NCI-H1105 treated with DMSO at 0.1 percent for 48 hours (cell line): ENCODE results near the gene SLC25A45.
"Not testable (repeated sequence)": the region's sequence is repeated elsewhere in the genome, so short reads cannot be mapped to it uniquely, and the experiment has no call there.

Experiments
- DNase-seq: peaks from one replicate; lab custom pipeline; 2025; lab: John Stamatoyannopoulos, UW

The SLC25A45 gene

GRCh38 chr11:65357856-65358356, 24.5 kb downstream of the SLC25A45 start:
- DNase-seq: no peak

DNA sequence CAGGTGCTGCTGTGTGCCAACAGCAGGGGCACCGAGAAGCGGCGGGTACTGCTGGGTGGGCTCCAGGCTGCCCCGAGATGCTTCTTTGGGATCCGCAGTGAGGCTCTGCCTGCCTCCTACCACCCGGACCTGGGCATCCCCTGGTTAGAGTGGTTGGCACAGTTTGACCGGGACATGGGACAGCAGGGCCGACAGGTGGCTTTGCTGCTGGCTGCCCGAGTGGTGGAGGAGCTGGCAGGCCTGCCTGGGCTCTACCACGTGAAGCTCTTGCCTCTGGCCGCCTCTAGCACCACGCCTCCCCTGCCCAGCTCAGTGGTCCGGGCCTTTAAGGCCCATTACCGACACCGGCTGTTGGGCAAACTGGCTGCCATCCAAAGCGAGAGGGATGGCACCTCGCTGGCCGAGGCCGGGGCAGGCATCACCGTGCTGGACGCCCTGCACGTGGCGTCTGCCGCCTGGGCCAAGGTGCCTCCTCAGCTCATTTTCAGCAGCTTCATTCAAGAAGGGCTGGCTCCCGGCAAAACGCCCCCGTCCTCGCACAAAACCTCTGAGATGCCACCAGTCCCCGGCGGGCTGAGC, 26.0 kb downstream of the SLC25A45 start:
- DNase-seq: no peak

- DNase-seq: no peak
These were observed 26.6 kb downstream of the SLC25A45 start for GRCh38 chr11:65355776-65356393.

DNA sequence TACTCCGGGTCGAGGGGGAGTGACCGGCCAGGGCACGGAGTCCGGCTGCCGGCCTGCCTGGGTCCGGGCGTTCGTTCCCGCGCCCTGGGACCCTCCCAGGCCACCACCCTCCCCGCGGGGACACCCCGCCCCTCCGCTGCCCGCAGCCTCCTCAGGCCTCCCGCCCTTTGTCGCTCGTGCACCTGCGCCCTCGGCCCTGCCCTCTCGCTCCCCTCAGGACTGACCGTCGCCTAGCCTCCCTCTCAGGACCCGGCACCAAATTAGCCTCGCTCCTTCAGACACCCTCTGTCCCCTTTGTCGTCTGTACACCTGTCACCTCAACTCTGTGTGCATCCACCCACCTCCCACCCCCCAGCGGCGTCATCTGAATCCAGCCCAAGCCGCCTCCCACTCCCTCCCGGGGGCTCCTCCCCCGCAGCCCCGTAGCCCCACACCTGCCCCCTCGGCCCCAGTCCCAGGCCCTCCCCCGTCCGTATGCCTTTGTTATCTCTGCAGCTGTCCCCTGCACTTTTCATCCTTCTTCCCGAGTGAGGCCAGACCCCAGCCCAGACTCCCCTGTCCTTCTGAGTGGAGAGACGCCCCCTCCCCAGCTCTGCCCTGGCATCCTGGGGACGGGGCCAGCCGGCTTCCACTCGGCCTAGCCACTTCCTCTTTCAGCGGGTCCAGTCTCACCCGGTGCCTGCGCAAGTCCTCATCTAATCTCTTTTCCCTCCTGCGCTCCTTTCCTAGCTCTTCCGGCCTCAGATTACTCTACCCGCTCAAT, 27.3 kb downstream of the SLC25A45 start:
- DNase-seq: peak; percentile 75

DNA sequence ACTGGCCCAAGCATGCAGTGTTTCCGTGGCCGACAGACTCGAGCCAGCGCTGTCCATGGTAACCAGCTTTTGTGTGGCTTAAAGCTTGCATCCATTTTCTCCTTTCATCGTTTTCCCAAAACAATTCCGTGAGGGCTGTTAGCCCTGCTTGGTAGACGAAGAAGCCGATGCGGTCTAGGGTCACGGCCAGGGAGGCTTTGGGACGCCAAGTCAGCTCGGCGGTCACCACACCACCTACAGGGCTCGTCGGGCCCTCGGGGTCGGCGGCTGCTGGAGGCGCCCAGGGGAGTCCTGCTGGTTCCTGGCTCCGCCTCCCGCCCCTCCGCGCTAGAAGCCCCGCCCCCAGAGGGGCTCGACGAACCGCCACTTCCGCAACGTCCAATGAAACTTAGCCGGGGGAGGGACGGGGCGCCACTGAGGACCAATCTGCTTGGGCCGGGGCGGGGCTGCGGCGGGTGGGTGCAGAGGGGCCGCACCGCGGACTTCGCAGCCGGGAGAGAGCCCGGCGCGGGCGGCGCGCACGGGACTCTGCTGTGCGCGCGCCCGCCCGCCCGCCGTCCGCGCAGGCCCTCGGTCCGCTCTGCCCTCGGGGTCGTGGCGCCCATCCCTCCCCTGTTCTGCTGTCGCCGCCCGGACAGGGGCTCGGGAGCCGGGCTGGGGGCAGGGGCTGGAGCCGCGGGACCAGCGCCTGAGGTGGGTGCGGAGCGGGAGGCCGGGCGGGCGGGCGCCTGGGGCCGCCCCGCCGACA, 28.0 kb downstream of the SLC25A45 start, which contains the start of gene TIGD3:
Gene TIGD3, plus strand, starts transcription at position 487 of the 748 bp plus-strand sequence. CDS start 1,058 bp downstream, outside the sequence.
- DNase-seq: peak; percentile 96

DNA sequence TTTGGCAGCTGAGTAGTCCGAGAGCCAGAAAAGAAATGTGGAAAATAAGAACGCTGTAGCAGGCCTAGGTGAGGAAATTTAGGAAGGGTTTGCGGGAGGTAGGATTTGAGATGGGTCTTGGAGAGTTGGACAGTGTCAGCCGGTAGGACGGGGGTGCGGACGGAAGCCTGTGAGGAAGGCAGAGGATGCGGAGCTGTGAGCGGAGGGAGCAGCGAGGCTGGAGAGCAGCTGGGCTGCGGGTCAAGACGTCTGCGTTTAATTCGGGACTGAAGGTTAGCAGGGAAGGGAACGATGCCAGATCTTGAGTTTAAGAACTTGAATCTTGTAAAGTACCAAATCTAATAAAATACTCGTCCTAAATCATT, 28.6 kb downstream of the SLC25A45 start:
- no peak for DNase-seq

GRCh38 chr11:65353376-65353775, 29.1 kb downstream of the SLC25A45 start:
- no peak for DNase-seq

DNA sequence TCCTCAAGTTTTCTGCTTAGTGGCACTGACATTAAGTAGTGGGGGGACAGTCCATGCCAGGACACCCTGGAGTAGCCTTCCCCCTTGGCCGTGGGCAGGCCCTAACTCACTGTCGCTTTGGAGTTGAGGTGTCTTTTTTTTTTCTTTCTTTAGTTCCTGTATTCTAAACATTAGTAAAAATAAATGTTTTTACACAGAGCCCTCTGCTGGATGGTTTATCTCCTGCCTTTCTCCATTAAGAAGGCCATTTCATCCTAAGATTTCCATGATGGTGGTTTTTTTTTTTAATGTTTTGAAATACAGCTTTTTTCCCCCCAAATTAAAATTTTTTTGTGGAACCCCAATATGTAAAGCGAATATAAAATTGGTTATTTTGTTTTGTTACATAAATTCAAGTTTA, 29.7 kb downstream of the SLC25A45 start:
- peak; percentile 6 for DNase-seq

- no peak for DNase-seq
These were observed 30.9 kb downstream of the SLC25A45 start for GRCh38 chr11:65351511-65351910.

DNA sequence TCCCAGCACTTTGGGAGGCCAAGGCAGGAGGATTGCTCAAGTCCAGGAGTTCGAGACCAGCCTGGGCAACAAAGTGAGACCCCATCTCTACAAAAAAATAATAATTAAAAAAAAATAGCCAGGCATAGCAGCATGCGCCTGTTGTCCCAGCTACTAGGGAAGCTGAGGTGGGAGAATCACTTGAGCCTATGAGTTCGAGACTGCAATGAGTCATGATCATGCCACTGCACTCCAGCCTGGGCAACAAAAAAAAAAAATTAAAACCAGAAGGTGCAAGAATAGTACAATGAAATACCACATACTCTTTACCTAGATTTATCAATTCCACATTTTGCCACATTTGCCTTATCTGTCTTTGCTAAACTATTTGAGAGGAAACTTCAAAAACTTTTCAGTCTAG, 40.6 kb downstream of the SLC25A45 start:
- DNase-seq: no peak

GRCh38 chr11:65340226-65340625, 42.2 kb downstream of the SLC25A45 start:
- DNase-seq: no peak

GRCh38 chr11:65338676-65339075, 43.8 kb downstream of the SLC25A45 start:
- DNase-seq: no peak

- no peak for DNase-seq
These were observed 47.6 kb downstream of the SLC25A45 start for GRCh38 chr11:65334696-65335295.

GRCh38 chr11:65332591-65332990, 49.9 kb downstream of the SLC25A45 start:
- DNase-seq: not testable (repeated sequence)

DNA sequence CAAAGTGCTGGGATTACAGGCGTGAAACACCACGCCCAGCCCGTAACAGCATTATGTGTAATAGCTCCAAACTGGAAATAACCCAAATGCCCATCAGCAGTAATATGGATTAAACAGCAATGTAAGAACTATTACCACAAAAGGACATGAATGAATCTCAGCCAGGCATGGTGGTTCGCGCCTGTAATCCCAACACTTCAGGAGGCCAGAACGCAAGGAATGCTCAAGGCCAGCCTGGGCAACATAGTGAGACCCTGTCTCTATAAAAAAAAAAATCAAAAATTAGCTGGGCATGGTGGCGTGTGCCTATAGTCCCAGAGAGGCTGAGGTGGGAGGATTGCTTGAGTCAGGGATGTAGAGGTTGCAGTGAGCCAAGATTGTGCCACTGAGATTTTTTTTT, 51.9 kb downstream of the SLC25A45 start:
- DNase-seq: no peak

GRCh38 chr11:65329944-65330403, 52.5 kb downstream of the SLC25A45 start:
- peak; percentile 85 for DNase-seq

DNA sequence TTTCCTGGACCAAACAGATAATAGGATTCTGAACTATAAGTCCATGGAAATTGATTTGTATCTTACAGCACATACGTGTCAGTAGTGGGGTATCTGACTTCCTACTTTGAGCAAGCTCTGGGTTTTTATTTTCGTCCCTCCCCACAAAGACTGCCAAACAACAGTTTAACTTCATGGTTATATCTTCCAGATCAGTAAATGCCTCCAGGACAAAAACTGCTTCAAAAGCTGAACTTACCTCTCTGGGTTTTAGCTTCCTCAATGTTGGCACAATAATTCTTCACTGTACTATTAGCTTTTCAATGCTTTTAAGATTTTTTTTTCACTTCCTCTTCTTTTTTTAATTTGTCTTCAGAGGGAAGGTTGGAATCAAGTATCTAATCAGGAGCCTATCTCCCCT, 53.0 kb downstream of the SLC25A45 start:
- no peak for DNase-seq

GRCh38 chr11:65327021-65327420, 55.4 kb downstream of the SLC25A45 start:
- no peak for DNase-seq

- no peak for DNase-seq
These were observed 57.0 kb downstream of the SLC25A45 start for GRCh38 chr11:65325435-65325834.
